Muscle layer of duodenum (tissue), 2 donors: ENCODE results near the gene SLC7A6OS.
A peak's percentile ranks its signal among the peaks of the same experiment; 100 is the strongest.

Source experiments
- H3K27ac ChIP-seq: one replicate; pipeline ENCODE4 v1.7.0; 2013; ENCODE audit warnings: mild to moderate bottlenecking, low read length
- H3K27me3 ChIP-seq: one replicate; pipeline ENCODE4 v1.7.0; 2013; ENCODE audit warnings: low read depth, mild to moderate bottlenecking, control low read depth, low read length
- H3K36me3 ChIP-seq, 2 donors: one replicate each; pipeline ENCODE4 v1.7.0; 2013; ENCODE audit warnings: low read length in 2 of 2, control low read depth in 1 of 2, mild to moderate bottlenecking in 1 of 2; ENCODE audit not compliant: insufficient read depth in 2 of 2, control insufficient read depth in 1 of 2
- H3K4me1 ChIP-seq, 2 donors: one replicate each; pipeline ENCODE4 v1.7.0; 2013; ENCODE audit warnings: low read length in 2 of 2, mild to moderate bottlenecking in 2 of 2, control low read depth in 1 of 2, moderate library complexity in 1 of 2; ENCODE audit not compliant: insufficient read depth in 2 of 2, control insufficient read depth in 1 of 2
- H3K4me3 ChIP-seq, 2 donors: one replicate each; pipeline ENCODE4 v1.7.0; 2013; ENCODE audit warnings: low read length in 2 of 2, low read depth in 1 of 2, mild to moderate bottlenecking in 1 of 2
- H3K9me3 ChIP-seq, 2 donors: one replicate each; pipeline ENCODE4 v1.7.0; 2013; ENCODE audit warnings: low read length in 2 of 2, control low read depth in 1 of 2, mild to moderate bottlenecking in 1 of 2; ENCODE audit not compliant: control insufficient read depth in 1 of 2
- donor health status: healthy.

Gene SLC7A6OS

DNA sequence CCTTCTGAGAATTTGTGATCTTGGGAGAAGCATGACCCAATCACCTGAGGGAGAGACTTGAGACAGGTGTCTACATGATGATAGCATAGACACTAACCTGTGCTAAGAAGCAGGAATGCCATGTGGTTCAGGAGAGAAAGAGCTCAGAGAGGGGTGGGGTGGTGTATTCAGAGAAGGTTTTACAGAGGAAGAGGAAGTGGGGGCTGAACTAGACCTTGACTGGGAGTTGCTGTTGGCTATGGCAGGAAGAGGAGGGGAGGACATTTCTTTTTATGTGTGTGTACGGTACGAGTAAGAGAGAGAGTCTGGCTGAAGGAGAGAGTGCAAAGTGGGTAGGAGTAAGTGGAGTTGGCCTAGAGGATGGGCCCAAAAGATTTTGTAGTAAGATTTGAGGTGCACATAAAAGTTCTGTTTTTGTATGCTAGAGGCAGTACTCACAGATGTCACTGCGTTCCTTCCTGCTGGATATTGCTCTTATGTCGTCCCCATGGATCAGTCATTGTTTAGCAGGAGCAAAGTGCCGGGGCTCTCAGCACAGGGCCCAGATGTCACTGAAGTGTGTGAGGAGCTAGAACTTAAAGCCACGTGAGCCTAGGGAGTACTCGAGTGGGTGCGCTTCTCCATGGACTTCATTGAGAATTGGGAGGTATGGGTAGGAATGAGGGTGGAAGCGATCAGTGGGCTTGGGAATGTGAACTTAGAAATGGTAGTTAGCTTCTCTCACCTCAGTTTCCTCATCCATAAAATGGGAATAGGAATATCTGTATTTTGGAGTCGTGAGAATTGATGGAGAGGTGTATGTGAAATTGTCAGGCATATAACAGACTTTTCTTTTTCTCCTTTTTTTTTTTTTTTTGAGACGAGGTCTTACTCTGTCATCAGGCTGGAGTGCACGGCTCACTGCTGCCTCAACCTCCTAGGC lies 24.3 kb downstream of the SLC7A6OS start:
- Histone ChIP-seq H3K27me3 (no peaks in the 10 kb centered on the region), H3K9me3 (no peaks in the 10 kb centered on the region), H3K27ac (peak overlapping the region; percentile 12), H3K4me1 (peaks cover 8 to 24% of the 10 kb centered on the region in 2 donors), H3K36me3 (peaks cover 24 to 25% of the 10 kb centered on the region in 2 donors), H3K4me3 (no peak overlapping the region)

DNA sequence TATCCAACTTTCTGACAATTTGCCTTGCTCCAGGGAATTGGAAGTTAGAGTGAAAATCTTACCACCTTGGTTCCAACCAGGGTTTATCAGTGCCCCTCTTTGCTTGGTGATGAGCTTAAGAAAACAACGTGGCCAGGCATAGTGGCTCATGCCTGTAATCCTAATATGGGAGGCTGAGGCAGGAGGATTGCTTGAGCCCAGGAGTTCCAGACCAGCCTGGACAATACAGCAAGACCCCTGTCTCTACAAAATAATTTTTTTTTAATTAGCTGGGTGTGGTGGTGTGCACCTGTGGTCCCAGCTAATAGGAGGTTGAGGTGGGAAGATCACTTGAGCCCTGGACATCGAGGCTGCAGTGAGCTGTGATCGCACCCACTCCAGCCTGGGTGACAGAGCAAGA lies 25.1 kb downstream of the SLC7A6OS start:
- Histone ChIP-seq H3K36me3 (peaks cover 17 to 18% of the 10 kb centered on the region in 2 donors), H3K4me3 (no peak overlapping the region), H3K27ac (no peak overlapping the region), H3K9me3 (no peaks in the 10 kb centered on the region), H3K27me3 (no peaks in the 10 kb centered on the region), H3K4me1 (peaks cover 8 to 24% of the 10 kb centered on the region in 2 donors)

GRCh38 chr16:68284847-68285246 lies 25.9 kb downstream of the SLC7A6OS start:
- Histone ChIP-seq H3K27ac (no peak overlapping the region), H3K4me1 (peaks cover 8 to 21% of the 10 kb centered on the region in 2 donors), H3K27me3 (no peaks in the 10 kb centered on the region), H3K36me3 (peaks cover 12 to 13% of the 10 kb centered on the region in 2 donors), H3K4me3 (no peak overlapping the region), H3K9me3 (no peaks in the 10 kb centered on the region)

DNA sequence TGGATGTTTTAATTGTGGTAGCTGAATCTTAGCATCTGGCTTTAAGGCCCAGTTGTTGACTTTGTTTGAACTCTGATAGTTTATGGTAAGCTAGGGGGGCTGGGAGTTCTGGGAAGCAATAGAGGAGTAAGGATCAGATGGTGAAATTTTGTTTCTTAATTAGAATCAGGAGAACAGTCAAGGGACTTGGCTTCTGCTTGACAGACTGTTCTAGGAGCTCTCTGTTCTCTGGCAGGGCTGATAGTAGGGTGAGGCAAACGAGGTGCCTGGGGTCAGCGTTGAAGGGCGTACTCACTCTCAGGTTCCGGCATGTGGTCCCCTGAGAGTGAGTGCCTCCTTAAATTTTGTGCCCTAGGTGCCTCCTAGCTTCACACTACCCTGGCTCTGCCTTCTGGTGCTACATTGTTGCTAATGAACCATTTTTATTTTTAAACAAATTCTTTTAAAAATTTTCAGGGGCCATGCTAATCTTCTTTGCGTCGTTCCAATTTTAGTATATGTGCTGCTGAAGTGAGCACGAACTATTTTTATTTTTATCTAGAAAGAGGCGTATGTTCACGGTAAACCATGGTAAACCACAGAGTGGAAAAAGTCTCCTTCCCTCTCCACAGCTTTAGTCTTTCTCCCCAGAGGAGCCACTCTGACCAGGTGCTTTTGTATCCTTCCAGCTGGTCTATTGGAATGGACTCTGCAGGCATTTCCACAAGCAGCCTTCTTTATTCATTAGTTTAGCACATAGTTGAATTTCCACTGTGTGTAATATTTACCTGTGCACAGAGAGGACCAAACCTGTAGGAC lies 26.7 kb downstream of the SLC7A6OS start:
- no peak overlapping the region for H3K4me3 ChIP-seq
- H3K36me3 ChIP-seq = peaks cover 13 to 18% of the 10 kb centered on the region in 2 donors
- H3K27ac ChIP-seq = no peak overlapping the region
- no peaks in the 10 kb centered on the region for H3K27me3 ChIP-seq
- H3K4me1 ChIP-seq = peaks cover 8 to 21% of the 10 kb centered on the region in 2 donors
- no peaks in the 10 kb centered on the region for H3K9me3 ChIP-seq

DNA sequence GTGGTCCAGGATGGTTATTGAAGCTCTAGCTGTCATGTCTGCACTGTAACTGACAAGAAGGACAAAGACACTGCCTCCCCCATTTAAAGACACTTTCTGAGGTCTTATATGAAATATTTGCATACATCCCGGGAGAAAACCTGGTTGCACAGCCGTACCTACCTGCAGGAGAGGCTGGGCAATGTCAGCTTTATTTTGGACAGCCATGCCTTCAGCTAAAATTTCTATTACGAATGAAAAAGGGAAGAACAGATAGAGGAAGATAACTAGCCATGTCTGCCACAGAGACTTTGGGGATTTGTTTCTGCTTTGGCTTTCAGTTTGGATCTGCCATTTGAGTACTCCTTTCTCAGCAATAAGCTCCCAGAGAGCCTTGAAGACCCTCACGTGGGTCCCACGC lies 27.4 kb downstream of the SLC7A6OS start:
- Histone ChIP-seq H3K27me3 (no peaks in the 10 kb centered on the region), H3K27ac (no peak overlapping the region), H3K36me3 (peaks cover 13 to 18% of the 10 kb centered on the region in 2 donors), H3K4me3 (no peak overlapping the region), H3K4me1 (peaks cover 8 to 21% of the 10 kb centered on the region in 2 donors), H3K9me3 (no peaks in the 10 kb centered on the region)

GRCh38 chr16:68282064-68282452 lies 28.7 kb downstream of the SLC7A6OS start:
- no peaks in the 10 kb centered on the region for H3K27me3 ChIP-seq
- no peak overlapping the region for H3K27ac ChIP-seq
- peaks cover under 1 to 10% of the 10 kb centered on the region in 2 donors for H3K36me3 ChIP-seq
- H3K9me3 ChIP-seq = no peaks in the 10 kb centered on the region
- no peak overlapping the region for H3K4me3 ChIP-seq
- H3K4me1 ChIP-seq = peaks cover 0 to 16% of the 10 kb centered on the region in 2 donors

- Histone ChIP-seq H3K4me3 (no peak overlapping the region), H3K27ac (no peak overlapping the region), H3K36me3 (peaks cover 0 to 9% of the 10 kb centered on the region in 2 donors), H3K27me3 (no peaks in the 10 kb centered on the region), H3K9me3 (no peaks in the 10 kb centered on the region), H3K4me1 (peaks cover 0 to 18% of the 10 kb centered on the region in 2 donors)
Observed at GRCh38 chr16:68281368-68282063, 29.2 kb downstream of the SLC7A6OS start.

- Histone ChIP-seq H3K27me3 (no peaks in the 10 kb centered on the region), H3K9me3 (no peaks in the 10 kb centered on the region), H3K4me1 (peaks cover 4 to 23% of the 10 kb centered on the region in 2 donors), H3K36me3 (peaks cover 0 to 6% of the 10 kb centered on the region in 2 donors), H3K27ac (no peak overlapping the region), H3K4me3 (no peak overlapping the region)
Observed at GRCh38 chr16:68279726-68280558, 30.8 kb downstream of the SLC7A6OS start.

- Histone ChIP-seq H3K4me3 (no peak overlapping the region), H3K27ac (peak overlapping the region; percentile 43), H3K9me3 (no peaks in the 10 kb centered on the region), H3K36me3 (peaks cover 6% of the 10 kb centered on the region in 2 donors), H3K4me1 (peaks cover 4 to 13% of the 10 kb centered on the region in 2 donors), H3K27me3 (no peaks in the 10 kb centered on the region)
Observed at GRCh38 chr16:68276223-68276622, 34.5 kb downstream of the SLC7A6OS start.

- H3K36me3 ChIP-seq = peaks cover 6% of the 10 kb centered on the region in 2 donors
- no peak overlapping the region for H3K4me3 ChIP-seq
- peaks cover 4 to 13% of the 10 kb centered on the region in 2 donors for H3K4me1 ChIP-seq
- peak overlapping the region; percentile 43 for H3K27ac ChIP-seq
- no peaks in the 10 kb centered on the region for H3K27me3 ChIP-seq
- no peaks in the 10 kb centered on the region for H3K9me3 ChIP-seq
Observed at GRCh38 chr16:68275611-68276191, 35.0 kb downstream of the SLC7A6OS start.
